ENCODE results near the gene UTS2R. TPM values are rescaled to one million over a fixed set of nuclear protein-coding genes. Genes with fewer than 3 reads are reported as not detected.

UTS2R gene
- polyA plus RNA-seq, 1 donor from 2014 or later, result not detected

DNA sequence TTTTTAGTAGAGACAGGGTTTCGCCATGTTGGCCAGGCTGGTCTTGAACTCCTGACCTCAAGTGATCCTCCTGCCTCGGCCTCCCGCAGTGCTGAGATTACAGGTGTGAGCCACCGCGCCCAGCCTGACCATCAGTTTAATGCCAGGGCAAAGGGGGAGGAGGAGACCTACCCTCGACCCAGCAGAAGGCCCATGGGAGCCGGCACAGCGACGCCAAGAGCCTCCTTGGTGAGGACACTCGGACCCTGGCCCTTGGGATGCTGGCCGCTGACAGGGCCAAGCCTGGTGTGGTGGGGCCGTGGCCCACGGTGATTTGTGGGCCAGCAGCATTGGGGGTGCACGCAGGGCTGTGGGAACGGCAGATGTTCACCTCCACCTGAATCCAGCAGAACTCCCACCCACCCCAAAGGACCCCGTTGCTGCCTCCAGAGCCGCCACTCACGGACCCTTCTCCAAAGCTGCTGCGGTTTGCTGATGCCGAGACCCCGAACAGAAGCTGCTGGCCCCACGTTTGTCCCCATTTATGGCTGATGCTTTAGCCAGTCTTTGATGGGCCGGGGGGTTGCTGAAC, 20.0 kb downstream of the UTS2R start:
- Histone ChIP-seq H3K4me3 (ENCODE audit: low read length) (no peak overlapping the region), H3K79me2 (replicated peaks; ENCODE audit: insufficient read depth, low read length) (no peaks in the 10 kb centered on the region), H3K27me3 (ENCODE audit: insufficient read depth, low read depth, low read length) (no peaks in the 10 kb centered on the region), H3K9ac (ENCODE audit: low read length) (no peak overlapping the region), H4K20me1 (ENCODE audit: insufficient read depth) (no peaks in the 10 kb centered on the region), H3K36me3 (ENCODE audit: insufficient read depth, low read length) (no peaks in the 10 kb centered on the region), H3K9me2 (ENCODE audit: insufficient read depth, low read length) (no peaks in the 10 kb centered on the region), H3K9me3 (ENCODE audit: low read length) (no peaks in the 10 kb centered on the region), H3F3A (ENCODE audit: insufficient read depth, low read length, poor library complexity, severe bottlenecking) (no peaks in the 10 kb centered on the region), H3K27ac (ENCODE audit: low read length) (no peak overlapping the region), H3K4me2 (ENCODE audit: low read length) (no peak overlapping the region), H2AFZ (ENCODE audit: low read depth, low read length) (no peak overlapping the region)
- TF ChIP-seq RAD21 (conservative IDR thresholded peaks at IDR 0.05) (no peak), EP300 (conservative IDR thresholded peaks at IDR 0.05; ENCODE audit: poor library complexity, severe bottlenecking) (no peak), SMC3 (conservative IDR thresholded peaks at IDR 0.05; ENCODE audit: poor library complexity) (no peak), TAF1 (IDR thresholded peaks at IDR 0.05; ENCODE audit: low read depth) (no peak), EZH2 (IDR thresholded peaks at IDR 0.05; ENCODE audit: borderline replicate concordance, insufficient read depth, low read length, poor library complexity, severe bottlenecking) (no peak), POLR2AphosphoS5 (IDR thresholded peaks at IDR 0.05) (no peak), MXI1 (conservative IDR thresholded peaks at IDR 0.05; ENCODE audit: poor library complexity, severe bottlenecking) (no peak)
- TF ChIP-seq, protein P1, sequence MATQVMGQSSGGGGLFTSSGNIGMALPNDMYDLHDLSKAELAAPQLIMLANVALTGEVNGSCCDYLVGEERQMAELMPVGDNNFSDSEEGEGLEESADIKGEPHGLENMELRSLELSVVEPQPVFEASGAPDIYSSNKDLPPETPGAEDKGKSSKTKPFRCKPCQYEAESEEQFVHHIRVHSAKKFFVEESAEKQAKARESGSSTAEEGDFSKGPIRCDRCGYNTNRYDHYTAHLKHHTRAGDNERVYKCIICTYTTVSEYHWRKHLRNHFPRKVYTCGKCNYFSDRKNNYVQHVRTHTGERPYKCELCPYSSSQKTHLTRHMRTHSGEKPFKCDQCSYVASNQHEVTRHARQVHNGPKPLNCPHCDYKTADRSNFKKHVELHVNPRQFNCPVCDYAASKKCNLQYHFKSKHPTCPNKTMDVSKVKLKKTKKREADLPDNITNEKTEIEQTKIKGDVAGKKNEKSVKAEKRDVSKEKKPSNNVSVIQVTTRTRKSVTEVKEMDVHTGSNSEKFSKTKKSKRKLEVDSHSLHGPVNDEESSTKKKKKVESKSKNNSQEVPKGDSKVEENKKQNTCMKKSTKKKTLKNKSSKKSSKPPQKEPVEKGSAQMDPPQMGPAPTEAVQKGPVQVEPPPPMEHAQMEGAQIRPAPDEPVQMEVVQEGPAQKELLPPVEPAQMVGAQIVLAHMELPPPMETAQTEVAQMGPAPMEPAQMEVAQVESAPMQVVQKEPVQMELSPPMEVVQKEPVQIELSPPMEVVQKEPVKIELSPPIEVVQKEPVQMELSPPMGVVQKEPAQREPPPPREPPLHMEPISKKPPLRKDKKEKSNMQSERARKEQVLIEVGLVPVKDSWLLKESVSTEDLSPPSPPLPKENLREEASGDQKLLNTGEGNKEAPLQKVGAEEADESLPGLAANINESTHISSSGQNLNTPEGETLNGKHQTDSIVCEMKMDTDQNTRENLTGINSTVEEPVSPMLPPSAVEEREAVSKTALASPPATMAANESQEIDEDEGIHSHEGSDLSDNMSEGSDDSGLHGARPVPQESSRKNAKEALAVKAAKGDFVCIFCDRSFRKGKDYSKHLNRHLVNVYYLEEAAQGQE (IDR thresholded peaks at IDR 0.05; ENCODE audit: borderline replicate concordance), result no peak
- TF ChIP-seq, protein P2, sequence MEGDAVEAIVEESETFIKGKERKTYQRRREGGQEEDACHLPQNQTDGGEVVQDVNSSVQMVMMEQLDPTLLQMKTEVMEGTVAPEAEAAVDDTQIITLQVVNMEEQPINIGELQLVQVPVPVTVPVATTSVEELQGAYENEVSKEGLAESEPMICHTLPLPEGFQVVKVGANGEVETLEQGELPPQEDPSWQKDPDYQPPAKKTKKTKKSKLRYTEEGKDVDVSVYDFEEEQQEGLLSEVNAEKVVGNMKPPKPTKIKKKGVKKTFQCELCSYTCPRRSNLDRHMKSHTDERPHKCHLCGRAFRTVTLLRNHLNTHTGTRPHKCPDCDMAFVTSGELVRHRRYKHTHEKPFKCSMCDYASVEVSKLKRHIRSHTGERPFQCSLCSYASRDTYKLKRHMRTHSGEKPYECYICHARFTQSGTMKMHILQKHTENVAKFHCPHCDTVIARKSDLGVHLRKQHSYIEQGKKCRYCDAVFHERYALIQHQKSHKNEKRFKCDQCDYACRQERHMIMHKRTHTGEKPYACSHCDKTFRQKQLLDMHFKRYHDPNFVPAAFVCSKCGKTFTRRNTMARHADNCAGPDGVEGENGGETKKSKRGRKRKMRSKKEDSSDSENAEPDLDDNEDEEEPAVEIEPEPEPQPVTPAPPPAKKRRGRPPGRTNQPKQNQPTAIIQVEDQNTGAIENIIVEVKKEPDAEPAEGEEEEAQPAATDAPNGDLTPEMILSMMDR (IDR thresholded peaks at IDR 0.05; ENCODE audit: poor library complexity, severe bottlenecking), result no peak

GRCh38 chr17:82392209-82392920, 20.8 kb downstream of the UTS2R start:
- H3K36me3 ChIP-seq (ENCODE audit: insufficient read depth, low read length), result no peaks in the 10 kb centered on the region
- no peak overlapping the region for H3K27ac ChIP-seq (ENCODE audit: low read length)
- H3K4me2 ChIP-seq (ENCODE audit: low read length), result no peak overlapping the region
- no peak overlapping the region for H2AFZ ChIP-seq (ENCODE audit: low read depth, low read length)
- no peaks in the 10 kb centered on the region for H4K20me1 ChIP-seq (ENCODE audit: insufficient read depth)
- H3K9me3 ChIP-seq (ENCODE audit: low read length), result no peaks in the 10 kb centered on the region
- no peak overlapping the region for H3K4me3 ChIP-seq (ENCODE audit: low read length)
- H3K9me2 ChIP-seq (ENCODE audit: insufficient read depth, low read length), result no peaks in the 10 kb centered on the region
- no peak overlapping the region for H3K9ac ChIP-seq (ENCODE audit: low read length)
- TF ChIP-seq, protein P2 (IDR thresholded peaks at IDR 0.05; ENCODE audit: poor library complexity, severe bottlenecking), result no peak
- TF ChIP-seq POLR2AphosphoS5 (IDR thresholded peaks at IDR 0.05), result no peak
- TF ChIP-seq RAD21 (conservative IDR thresholded peaks at IDR 0.05), result no peak
- TF ChIP-seq EP300 (conservative IDR thresholded peaks at IDR 0.05; ENCODE audit: poor library complexity, severe bottlenecking), result no peak
- TF ChIP-seq, protein P1 (IDR thresholded peaks at IDR 0.05; ENCODE audit: borderline replicate concordance), result no peak
- no peak for TF ChIP-seq SMC3 (conservative IDR thresholded peaks at IDR 0.05; ENCODE audit: poor library complexity)
- TF ChIP-seq TAF1 (IDR thresholded peaks at IDR 0.05; ENCODE audit: low read depth), result no peak
- no peak for TF ChIP-seq MXI1 (conservative IDR thresholded peaks at IDR 0.05; ENCODE audit: poor library complexity, severe bottlenecking)
- no peak for TF ChIP-seq EZH2 (IDR thresholded peaks at IDR 0.05; ENCODE audit: borderline replicate concordance, insufficient read depth, low read length, poor library complexity, severe bottlenecking)
- no peaks in the 10 kb centered on the region for H3F3A ChIP-seq (ENCODE audit: insufficient read depth, low read length, poor library complexity, severe bottlenecking)
- H3K27me3 ChIP-seq (ENCODE audit: insufficient read depth, low read depth, low read length), result no peaks in the 10 kb centered on the region
- no peaks in the 10 kb centered on the region for H3K79me2 ChIP-seq (replicated peaks; ENCODE audit: insufficient read depth, low read length)
